ENCODE results near the gene NFKBIB.

GRCh38 chr19:38901683-38902082, 1.9 kb downstream of the NFKBIB start:
- no peak for TF ChIP-seq CTCF (IDR thresholded peaks at IDR 0.05)
- no peak for TF ChIP-seq POLR2A (IDR thresholded peaks at IDR 0.05)

Measured in uterus (tissue), 2 donors.